HEK293 (cell line): ENCODE results near the gene SLC17A3.

Source experiments
- CTCF ChIA-PET: fragments of 350-600 bp; formaldehyde crosslinking; extraction: SDS; loops from one replicate; lab custom pipeline; 2021; ENCODE audit warnings: antibody characterized with exemption; lab: Yijun Ruan, JAX
- POLR2A ChIA-PET: fragments of 300-600 bp; formaldehyde crosslinking; extraction: SDS; loops from one replicate; lab custom pipeline; 2020; ENCODE audit warnings: antibody characterized with exemption, inconsistent platforms; lab: Yijun Ruan, JAX
- H3K27ac ChIP-seq: fragments of 200-500 bp; sonication (Bioruptor generic); 2 replicates; pipeline ENCODE4 v1.5.1; 2014; ENCODE audit warnings: low read depth, low read length, control low read depth, inconsistent platforms; ENCODE audit errors: extremely low read depth
- H3K36me3 ChIP-seq, 2 experiments: fragments of 200-500 bp in 1 of 2; sonication (Bioruptor generic) in 1 of 2; 1 replicate in 1 of 2; 2 replicates in 1 of 2; pipeline ENCODE4 v1.5.1; 2014 to 2017; ENCODE audit warnings: inconsistent platforms in 2 of 2, low read length in 2 of 2; ENCODE audit not compliant: control insufficient read depth in 2 of 2, insufficient read depth in 1 of 2
- H3K4me1 ChIP-seq: fragments of 200-500 bp; sonication (Bioruptor generic); 2 replicates; pipeline ENCODE4 v1.5.1; 2014; ENCODE audit warnings: mild to moderate bottlenecking, low read length, inconsistent platforms; ENCODE audit not compliant: control insufficient read depth, insufficient read depth
- H3K4me3 ChIP-seq: 2 replicates; pipeline ENCODE4 v1.5.1; 2011; ENCODE audit warnings: low read depth, mild to moderate bottlenecking, control low read depth, low read length, moderate library complexity
- H3K9me3 ChIP-seq: fragments of 200-500 bp; sonication (Bioruptor generic); 2 replicates; pipeline ENCODE4 v1.5.1; 2014; ENCODE audit warnings: low read depth, low read length, inconsistent platforms; ENCODE audit not compliant: control insufficient read depth, insufficient read depth
- BCL11B ChIP-seq: fragments of 450-650 bp; formaldehyde crosslinking; IDR thresholded peaks from 2 replicates; pipeline ENCODE4 v1.5.1; 2016; ENCODE audit warnings: low read depth, missing biosample characterization, missing genetic modification characterization
- GLIS2 ChIP-seq: fragments of 450-650 bp; formaldehyde crosslinking; IDR thresholded peaks from 2 replicates; pipeline ENCODE4 v1.5.1; 2016; ENCODE audit warnings: missing biosample characterization, missing genetic modification characterization
- KLF8 ChIP-seq: fragments of 450-650 bp; formaldehyde crosslinking; IDR thresholded peaks from 2 replicates; pipeline ENCODE4 v1.5.1; 2016; ENCODE audit warnings: missing biosample characterization, missing genetic modification characterization
- PRDM1 ChIP-seq: fragments of 450-650 bp; formaldehyde crosslinking; IDR thresholded peaks from 2 replicates; pipeline ENCODE4; 2016; ENCODE audit warnings: missing biosample characterization, missing genetic modification characterization
- SP3 ChIP-seq: fragments of 450-650 bp; formaldehyde crosslinking; IDR thresholded peaks from 2 replicates; pipeline ENCODE4 v1.5.1; 2016; ENCODE audit warnings: missing biosample characterization, missing genetic modification characterization
- ZNF169 ChIP-seq: fragments of 450-650 bp; formaldehyde crosslinking; IDR thresholded peaks from 2 replicates; pipeline ENCODE4 v1.5.1; 2016; ENCODE audit warnings: missing biosample characterization, missing genetic modification characterization
- ZNF202 ChIP-seq: fragments of 450-650 bp; formaldehyde crosslinking; IDR thresholded peaks from 2 replicates; pipeline ENCODE4 v1.5.1; 2016; ENCODE audit warnings: missing biosample characterization, missing genetic modification characterization, borderline replicate concordance
- ZNF221 ChIP-seq: fragments of 450-650 bp; formaldehyde crosslinking; IDR thresholded peaks from 2 replicates; pipeline ENCODE4 v1.5.1; 2017; ENCODE audit warnings: missing biosample characterization, missing genetic modification characterization, borderline replicate concordance
- ZNF366 ChIP-seq: fragments of 450-650 bp; formaldehyde crosslinking; conservative IDR thresholded peaks from 2 replicates; pipeline ENCODE4 v1.5.1; 2016; ENCODE audit warnings: missing biosample characterization, missing genetic modification characterization
- ZNF600 ChIP-seq: fragments of 450-650 bp; formaldehyde crosslinking; IDR thresholded peaks from 2 replicates; pipeline ENCODE4 v1.5.1; 2016; ENCODE audit warnings: missing biosample characterization, missing genetic modification characterization
- ZNF843 ChIP-seq: fragments of 450-650 bp; formaldehyde crosslinking; IDR thresholded peaks from 2 replicates; pipeline ENCODE4 v1.5.1; 2016; ENCODE audit warnings: missing biosample characterization, missing genetic modification characterization
- TF ChIP-seq, protein P1 (sequence below): fragments of 450-650 bp; formaldehyde crosslinking; IDR thresholded peaks from 2 replicates; pipeline ENCODE4 v1.5.1; 2016; ENCODE audit warnings: missing biosample characterization, missing genetic modification characterization
- TF ChIP-seq, protein P2 (sequence below): fragments of 450-650 bp; formaldehyde crosslinking; conservative IDR thresholded peaks from 2 replicates; pipeline ENCODE4 v1.5.1; 2016; ENCODE audit warnings: low read depth, missing biosample characterization, missing genetic modification characterization
- TF ChIP-seq, protein P3 (sequence below): fragments of 450-650 bp; formaldehyde crosslinking; IDR thresholded peaks from 2 replicates; pipeline ENCODE4 v1.5.1; 2016; ENCODE audit warnings: missing biosample characterization, missing genetic modification characterization, low read depth
- TF ChIP-seq, protein P4 (sequence below): fragments of 450-650 bp; formaldehyde crosslinking; conservative IDR thresholded peaks from 2 replicates; pipeline ENCODE4 v1.5.1; 2016; ENCODE audit warnings: low read depth, missing biosample characterization, missing genetic modification characterization
- TF ChIP-seq, protein P5 (sequence below): sonication (generic); formaldehyde crosslinking; IDR thresholded peaks from 2 replicates; pipeline ENCODE4 v1.8.1; 2022; ENCODE audit warnings: mild to moderate bottlenecking, moderate library complexity, missing genetic modification reagents

Gene SLC17A3

DNA sequence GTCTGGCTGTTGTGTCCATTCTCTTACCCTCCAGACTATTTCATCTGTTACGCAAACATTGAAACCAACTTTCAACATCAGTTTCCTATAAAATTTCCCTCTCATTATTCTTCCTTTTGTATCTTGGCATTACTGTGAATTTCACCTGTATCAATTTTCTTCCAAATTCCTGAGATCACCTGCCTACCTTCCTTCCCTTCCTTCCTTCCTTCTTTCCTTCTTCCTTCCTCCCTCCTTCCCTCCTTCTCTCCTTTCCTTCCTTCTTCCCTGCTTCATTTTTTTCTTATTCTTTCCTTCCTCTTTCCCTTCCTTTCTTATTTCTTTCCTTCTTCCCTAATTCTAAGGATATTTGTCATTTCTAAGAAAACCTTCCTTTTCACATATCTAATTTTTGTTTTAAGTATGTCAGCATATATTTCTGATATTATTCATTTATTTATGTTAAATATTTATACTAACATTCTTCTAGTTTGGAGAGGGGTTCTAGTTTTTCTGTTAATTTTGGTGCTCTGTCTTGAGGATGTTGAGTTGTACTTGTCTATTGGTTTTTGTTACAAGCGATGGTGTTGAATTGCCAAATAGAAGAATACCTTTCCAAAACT, 4.8 kb upstream of the SLC17A3 start:
- TF ChIP-seq KLF8 (tag by site-specific recombination) (no peak), ZNF366 (tag by site-specific recombination) (peak; percentile 66), PRDM1 (tag by site-specific recombination) (peak; percentile 59)
- no peaks in the 10 kb centered on the region; the same call in 1 of the 2 replicates for H3K4me1 ChIP-seq
- no peak overlapping the region for H3K4me3 ChIP-seq
- ChIA-PET CTCF (interaction anchor here (0.5 kb wide), 1 partner anchor 162 kb away, joined by 3 read pairs; no protein-coding TSS in a partner anchor), POLR2A (no interaction called here)
- H3K27ac ChIP-seq: no peak overlapping the region
- H3K9me3 ChIP-seq: no peaks in the 10 kb centered on the region
- no peaks in the 10 kb centered on the region for H3K36me3 ChIP-seq

DNA sequence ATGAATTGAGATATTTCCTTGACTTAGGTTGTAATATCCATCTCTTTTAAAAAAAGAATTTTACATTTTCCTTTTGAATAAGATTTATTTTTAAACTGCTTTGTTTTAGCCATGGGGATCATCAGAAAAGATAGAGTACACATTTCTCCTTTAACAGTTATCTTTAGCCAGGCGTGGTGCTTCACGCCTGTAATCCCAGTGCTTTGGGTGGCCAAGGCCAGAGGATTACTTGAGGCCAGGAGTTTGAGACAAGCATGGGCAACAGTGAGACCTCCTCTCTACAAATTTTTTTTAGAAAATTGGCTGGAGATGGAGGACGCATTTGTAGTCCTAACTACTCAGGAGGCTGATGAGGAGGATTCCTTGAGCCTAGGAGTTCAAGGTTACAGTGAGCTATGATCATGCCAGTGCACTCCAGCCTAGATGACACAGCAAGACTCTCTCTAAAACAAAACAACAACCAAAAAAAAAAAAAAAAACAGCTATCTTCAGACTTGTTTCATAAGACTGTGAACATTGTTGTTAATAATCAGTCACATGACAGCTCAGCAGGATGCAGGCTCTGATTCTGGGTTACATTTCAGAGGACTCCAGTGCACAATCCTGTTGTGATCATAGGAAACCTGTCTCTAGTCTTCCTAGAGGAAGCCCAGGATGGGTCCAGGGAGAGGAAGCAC, 2.0 kb upstream of the SLC17A3 start:
- no peak overlapping the region for H3K27ac ChIP-seq
- H3K4me1 ChIP-seq: no peaks in the 10 kb centered on the region; the same call in 1 of the 2 replicates
- CTCF ChIA-PET: interaction anchor here (1.1 kb wide), 1 partner anchor 127 kb away, joined by 4 read pairs; no protein-coding TSS in a partner anchor
- H3K9me3 ChIP-seq: no peaks in the 10 kb centered on the region
- no peak overlapping the region for H3K4me3 ChIP-seq
- no peak for TF ChIP-seq SP3
- TF ChIP-seq, protein P1, sequence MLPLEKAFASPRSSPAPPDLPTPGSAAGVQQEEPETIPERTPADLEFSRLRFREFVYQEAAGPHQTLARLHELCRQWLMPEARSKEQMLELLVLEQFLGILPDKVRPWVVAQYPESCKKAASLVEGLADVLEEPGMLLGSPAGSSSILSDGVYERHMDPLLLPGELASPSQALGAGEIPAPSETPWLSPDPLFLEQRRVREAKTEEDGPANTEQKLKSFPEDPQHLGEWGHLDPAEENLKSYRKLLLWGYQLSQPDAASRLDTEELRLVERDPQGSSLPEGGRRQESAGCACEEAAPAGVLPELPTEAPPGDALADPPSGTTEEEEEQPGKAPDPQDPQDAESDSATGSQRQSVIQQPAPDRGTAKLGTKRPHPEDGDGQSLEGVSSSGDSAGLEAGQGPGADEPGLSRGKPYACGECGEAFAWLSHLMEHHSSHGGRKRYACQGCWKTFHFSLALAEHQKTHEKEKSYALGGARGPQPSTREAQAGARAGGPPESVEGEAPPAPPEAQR: no peak
- TF ChIP-seq, protein P2, sequence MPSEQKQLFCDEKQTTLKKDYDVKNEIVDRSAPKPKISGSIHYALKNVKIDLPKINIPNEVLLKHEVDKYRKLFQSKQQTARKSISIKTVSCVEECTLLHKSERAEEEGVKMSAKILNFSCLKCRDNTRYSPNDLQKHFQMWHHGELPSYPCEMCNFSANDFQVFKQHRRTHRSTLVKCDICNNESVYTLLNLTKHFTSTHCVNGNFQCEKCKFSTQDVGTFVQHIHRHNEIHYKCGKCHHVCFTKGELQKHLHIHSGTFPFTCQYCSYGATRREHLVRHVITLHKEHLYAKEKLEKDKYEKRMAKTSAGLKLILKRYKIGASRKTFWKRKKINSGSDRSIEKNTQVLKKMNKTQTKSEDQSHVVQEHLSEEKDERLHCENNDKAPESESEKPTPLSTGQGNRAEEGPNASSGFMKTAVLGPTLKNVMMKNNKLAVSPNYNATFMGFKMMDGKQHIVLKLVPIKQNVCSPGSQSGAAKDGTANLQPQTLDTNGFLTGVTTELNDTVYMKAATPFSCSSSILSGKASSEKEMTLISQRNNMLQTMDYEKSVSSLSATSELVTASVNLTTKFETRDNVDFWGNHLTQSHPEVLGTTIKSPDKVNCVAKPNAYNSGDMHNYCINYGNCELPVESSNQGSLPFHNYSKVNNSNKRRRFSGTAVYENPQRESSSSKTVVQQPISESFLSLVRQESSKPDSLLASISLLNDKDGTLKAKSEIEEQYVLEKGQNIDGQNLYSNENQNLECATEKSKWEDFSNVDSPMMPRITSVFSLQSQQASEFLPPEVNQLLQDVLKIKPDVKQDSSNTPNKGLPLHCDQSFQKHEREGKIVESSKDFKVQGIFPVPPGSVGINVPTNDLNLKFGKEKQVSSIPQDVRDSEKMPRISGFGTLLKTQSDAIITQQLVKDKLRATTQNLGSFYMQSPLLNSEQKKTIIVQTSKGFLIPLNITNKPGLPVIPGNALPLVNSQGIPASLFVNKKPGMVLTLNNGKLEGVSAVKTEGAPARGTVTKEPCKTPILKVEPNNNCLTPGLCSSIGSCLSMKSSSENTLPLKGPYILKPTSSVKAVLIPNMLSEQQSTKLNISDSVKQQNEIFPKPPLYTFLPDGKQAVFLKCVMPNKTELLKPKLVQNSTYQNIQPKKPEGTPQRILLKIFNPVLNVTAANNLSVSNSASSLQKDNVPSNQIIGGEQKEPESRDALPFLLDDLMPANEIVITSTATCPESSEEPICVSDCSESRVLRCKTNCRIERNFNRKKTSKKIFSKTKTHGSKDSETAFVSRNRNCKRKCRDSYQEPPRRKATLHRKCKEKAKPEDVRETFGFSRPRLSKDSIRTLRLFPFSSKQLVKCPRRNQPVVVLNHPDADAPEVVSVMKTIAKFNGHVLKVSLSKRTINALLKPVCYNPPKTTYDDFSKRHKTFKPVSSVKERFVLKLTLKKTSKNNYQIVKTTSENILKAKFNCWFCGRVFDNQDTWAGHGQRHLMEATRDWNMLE: no peak
- no peak for TF ChIP-seq GLIS2
- TF ChIP-seq, protein P3, sequence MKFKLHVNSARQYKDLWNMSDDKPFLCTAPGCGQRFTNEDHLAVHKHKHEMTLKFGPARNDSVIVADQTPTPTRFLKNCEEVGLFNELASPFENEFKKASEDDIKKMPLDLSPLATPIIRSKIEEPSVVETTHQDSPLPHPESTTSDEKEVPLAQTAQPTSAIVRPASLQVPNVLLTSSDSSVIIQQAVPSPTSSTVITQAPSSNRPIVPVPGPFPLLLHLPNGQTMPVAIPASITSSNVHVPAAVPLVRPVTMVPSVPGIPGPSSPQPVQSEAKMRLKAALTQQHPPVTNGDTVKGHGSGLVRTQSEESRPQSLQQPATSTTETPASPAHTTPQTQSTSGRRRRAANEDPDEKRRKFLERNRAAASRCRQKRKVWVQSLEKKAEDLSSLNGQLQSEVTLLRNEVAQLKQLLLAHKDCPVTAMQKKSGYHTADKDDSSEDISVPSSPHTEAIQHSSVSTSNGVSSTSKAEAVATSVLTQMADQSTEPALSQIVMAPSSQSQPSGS (tag by site-specific recombination): no peak
- TF ChIP-seq ZNF843 (tag by site-specific recombination): no peak
- no peak for TF ChIP-seq ZNF366 (tag by site-specific recombination)
- TF ChIP-seq ZNF221: no peak
- H3K36me3 ChIP-seq: no peaks in the 10 kb centered on the region
- POLR2A ChIA-PET: interaction anchor here (0.6 kb wide), 1 partner anchor 132 kb away, joined by 3 read pairs; no protein-coding TSS in a partner anchor

DNA sequence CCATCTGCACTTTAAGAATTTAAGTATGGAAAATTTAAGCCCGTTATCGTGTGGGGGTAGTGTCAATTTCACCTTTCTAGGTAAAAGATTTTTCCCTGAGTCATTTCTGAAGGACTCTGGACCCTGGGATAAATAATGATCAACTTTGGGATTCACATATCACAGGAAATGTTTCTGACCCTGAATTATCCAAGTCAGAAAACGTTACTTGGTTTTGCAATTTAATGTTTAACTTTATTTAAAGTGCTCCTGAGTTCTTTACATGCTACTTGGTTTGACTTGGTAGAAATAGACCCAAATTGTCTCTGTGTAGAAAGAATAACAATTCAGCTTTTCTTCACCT, 1.5 kb upstream of the SLC17A3 start:
- H3K27ac ChIP-seq: no peak overlapping the region
- no peaks in the 10 kb centered on the region; the same call in 1 of the 2 replicates for H3K4me1 ChIP-seq
- no peaks in the 10 kb centered on the region for H3K36me3 ChIP-seq
- CTCF ChIA-PET: no interaction called here
- H3K9me3 ChIP-seq: no peaks in the 10 kb centered on the region
- no peak overlapping the region for H3K4me3 ChIP-seq
- POLR2A ChIA-PET: no interaction called here
- TF ChIP-seq BCL11B: no peak
- no peak for TF ChIP-seq ZNF600 (tag by site-specific recombination)
- TF ChIP-seq ZNF169 (tag by site-specific recombination): no peak
- TF ChIP-seq, protein P4, sequence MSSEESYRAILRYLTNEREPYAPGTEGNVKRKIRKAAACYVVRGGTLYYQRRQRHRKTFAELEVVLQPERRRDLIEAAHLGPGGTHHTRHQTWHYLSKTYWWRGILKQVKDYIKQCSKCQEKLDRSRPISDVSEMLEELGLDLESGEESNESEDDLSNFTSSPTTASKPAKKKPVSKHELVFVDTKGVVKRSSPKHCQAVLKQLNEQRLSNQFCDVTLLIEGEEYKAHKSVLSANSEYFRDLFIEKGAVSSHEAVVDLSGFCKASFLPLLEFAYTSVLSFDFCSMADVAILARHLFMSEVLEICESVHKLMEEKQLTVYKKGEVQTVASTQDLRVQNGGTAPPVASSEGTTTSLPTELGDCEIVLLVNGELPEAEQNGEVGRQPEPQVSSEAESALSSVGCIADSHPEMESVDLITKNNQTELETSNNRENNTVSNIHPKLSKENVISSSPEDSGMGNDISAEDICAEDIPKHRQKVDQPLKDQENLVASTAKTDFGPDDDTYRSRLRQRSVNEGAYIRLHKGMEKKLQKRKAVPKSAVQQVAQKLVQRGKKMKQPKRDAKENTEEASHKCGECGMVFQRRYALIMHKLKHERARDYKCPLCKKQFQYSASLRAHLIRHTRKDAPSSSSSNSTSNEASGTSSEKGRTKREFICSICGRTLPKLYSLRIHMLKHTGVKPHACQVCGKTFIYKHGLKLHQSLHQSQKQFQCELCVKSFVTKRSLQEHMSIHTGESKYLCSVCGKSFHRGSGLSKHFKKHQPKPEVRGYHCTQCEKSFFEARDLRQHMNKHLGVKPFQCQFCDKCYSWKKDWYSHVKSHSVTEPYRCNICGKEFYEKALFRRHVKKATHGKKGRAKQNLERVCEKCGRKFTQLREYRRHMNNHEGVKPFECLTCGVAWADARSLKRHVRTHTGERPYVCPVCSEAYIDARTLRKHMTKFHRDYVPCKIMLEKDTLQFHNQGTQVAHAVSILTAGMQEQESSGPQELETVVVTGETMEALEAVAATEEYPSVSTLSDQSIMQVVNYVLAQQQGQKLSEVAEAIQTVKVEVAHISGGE (tag by site-specific recombination): no peak
- TF ChIP-seq, protein P5, sequence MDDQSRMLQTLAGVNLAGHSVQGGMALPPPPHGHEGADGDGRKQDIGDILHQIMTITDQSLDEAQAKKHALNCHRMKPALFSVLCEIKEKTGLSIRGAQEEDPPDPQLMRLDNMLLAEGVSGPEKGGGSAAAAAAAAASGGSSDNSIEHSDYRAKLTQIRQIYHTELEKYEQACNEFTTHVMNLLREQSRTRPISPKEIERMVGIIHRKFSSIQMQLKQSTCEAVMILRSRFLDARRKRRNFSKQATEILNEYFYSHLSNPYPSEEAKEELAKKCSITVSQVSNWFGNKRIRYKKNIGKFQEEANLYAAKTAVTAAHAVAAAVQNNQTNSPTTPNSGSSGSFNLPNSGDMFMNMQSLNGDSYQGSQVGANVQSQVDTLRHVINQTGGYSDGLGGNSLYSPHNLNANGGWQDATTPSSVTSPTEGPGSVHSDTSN: no peak
- TF ChIP-seq ZNF202 (tag by site-specific recombination): no peak
